GM19238 (cell line): ENCODE results near the gene YOD1.

Experiments used
- DNase-seq: peaks from one replicate; pipeline ENCODE4 v3.0.0; 2011; ENCODE audit warnings: low spot score; ENCODE audit not compliant: insufficient read length

The YOD1 gene

DNA sequence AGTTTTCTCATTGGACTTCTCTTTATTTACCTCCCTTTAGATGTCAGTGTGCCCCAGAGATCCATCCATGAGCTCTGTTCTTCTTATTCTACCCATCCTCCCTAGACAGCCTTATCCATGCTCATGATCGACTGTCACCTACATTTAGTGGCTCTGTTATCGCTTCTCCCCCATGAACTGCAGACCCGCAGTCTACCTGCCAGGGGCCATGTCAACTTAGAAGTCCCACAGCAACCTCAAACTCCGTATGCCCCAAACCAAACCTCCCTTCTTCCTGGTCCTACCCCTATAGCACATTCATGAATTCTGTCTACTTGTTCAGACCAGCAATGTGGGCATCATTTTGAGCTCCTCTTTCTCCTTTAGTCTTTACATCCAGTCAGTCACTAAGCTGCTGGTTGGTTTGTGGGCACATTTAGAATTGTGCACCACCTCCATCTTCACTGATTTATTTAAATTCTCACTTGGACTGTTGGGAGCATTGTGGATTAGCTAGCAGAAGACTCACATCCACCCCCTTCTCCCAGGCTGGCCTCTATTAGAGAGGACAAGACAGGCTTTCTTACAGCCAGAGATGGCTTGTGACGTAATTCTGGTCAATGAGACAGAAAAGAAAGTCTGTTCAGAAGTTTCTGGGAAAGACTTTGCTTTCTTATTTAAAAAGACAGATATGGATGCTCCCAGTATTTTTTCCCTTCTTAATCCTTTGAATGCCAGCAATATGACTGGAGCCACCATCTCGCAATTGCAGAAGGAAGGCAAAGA is 37.5 kb downstream of the YOD1 start:
- no peak for DNase-seq

GRCh38 chr1:207010726-207011125 is 40.3 kb downstream of the YOD1 start:
- DNase-seq, result no peak

- DNase-seq, result no peak
Observed at GRCh38 chr1:207009945-207010344, 41.1 kb downstream of the YOD1 start.

GRCh38 chr1:207009182-207009850 is 41.7 kb downstream of the YOD1 start:
- no peak for DNase-seq

GRCh38 chr1:207007352-207008033 is 43.5 kb downstream of the YOD1 start:
- DNase-seq, result no peak

DNA sequence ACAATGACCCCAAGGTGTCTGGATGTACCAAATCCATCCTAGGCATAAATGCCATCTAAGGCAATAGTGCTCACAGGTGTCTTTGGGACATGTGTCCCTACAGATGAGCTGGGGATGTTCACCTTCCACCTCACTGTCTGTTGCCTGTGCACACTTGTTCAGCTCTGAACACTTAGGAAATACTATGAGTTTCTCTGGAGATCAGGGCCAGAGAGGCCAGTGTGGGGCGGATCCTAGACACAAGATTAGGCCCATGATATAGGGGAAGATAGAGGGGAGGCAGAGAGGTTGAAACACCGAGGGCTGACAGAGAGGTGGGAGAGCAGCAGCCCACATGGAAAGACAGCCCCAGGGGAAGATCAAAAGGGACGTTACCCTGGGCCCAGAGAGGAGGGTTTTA is 44.1 kb downstream of the YOD1 start:
- DNase-seq, result no peak

DNA sequence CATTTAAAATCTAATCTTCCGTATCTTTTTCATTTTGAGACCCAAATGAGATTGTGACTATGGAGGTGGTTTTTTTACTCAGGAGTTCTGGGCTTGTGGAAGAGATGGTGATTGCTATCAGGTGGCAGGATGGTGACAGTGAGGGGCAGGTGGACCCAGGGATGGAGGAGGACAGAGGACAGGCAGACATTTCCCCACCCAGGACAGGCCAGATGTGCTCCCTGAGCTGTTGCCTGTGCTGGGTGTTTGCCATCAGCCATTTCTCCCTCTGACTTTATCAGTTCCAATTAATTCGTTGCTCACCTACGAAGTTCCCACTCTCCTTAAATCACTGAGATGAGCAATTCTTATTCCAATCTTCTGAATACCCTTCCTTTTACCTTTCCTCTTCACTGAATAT is 44.9 kb downstream of the YOD1 start:
- no peak for DNase-seq

GRCh38 chr1:207004931-207005830 is 45.8 kb downstream of the YOD1 start:
- no peak for DNase-seq

- DNase-seq, result no peak
Observed at GRCh38 chr1:207003210-207003609, 47.8 kb downstream of the YOD1 start.

- no peak for DNase-seq
Observed at GRCh38 chr1:207002724-207003146, 48.3 kb downstream of the YOD1 start.

DNA sequence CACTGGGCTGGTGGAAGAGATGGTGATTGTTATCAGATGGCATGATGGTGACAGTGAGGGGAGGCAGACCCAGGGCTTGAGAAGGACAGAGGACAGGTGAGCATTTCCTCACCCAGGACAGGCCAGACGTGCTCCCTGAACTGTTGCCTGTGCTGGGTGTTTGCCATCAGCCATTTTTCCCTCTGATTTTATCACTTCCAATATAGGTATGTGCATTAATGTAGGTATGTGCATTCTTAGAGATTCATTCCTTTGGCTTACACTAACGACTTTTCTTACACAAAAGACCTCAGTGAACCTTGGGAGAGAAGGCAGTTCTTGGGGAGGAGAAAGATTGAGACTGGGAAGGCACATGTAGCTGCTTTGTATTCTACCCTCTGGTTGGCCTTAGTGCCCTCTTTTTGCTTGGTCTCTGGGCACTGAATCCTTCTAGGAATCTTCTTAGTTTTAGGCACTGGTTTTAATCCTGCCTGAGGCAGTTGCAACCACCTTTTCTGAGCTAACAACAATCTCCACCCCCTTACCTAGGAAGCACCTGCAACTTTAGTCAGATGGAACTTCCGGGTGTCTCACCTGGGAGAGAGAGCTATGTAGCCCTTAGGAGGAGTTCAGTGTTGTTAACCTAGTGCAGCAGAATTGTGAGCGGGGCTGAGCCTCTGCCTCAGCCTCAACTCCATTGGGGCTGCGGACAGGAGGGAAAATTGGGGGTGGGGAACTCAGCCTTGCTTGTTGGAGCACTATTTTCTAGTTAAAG is 49.3 kb downstream of the YOD1 start:
- no peak for DNase-seq

DNA sequence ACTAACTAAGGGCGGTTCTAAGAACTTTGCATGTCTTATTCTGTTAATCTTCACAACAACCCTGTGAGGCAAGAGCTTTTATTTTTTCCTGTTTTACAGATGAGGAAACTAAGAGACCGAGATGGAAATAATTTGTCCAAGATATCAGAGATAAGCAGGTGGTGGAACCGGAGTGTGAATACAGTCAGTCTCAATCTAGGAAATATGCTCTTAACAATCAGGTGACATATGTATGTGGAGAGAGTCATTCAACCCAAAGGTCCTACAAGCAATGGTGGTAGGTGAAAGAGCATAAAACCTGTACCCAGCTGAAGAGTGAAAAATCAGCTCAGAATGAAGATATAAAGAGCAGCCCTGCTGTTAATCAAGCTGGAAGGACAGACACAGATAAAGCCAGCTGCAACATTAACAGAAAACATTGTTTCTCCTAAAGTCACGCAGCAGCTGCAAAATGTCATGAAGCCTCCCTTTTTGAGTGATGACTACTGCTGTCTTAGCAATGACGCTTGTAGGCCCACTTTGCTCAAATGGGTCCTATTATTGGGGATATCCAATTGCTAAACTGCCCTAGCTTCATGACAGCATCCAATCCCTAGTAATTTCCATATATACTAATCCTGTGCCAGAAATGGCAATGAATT is 50.2 kb downstream of the YOD1 start:
- no peak for DNase-seq

DNA sequence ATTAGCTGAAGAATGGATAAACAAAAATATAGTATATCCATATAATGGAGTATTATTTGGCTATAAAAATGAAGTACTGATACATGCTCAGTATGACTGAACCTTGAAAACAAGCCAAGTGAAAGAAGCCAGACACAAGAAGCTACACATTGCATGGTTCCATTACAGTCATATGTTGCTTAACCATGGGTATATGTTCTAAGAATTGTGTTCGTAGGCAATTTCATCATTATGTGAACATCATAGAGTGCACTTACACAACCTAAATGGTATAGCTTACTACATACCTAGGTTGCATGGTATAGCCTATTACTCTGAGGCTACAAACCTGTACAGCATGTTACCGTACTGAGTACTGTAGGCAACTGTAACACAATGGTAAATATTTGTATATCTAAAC is 52.2 kb downstream of the YOD1 start:
- DNase-seq, result no peak
